Hematopoietic multipotent progenitor cell treated with erythropoietin and hydrocortisone succinate and interleukin-3 and kit ligand, for 15 days (in vitro differentiated cells): ENCODE data around the gene PSAPL1.

Experiments
- DNase-seq: peaks from one replicate; pipeline ENCODE4 v3.0.0-alpha.2; 2015; ENCODE audit warnings: low spot score

The PSAPL1 gene

GRCh38 chr4:7430965-7431695 lies 3.6 kb downstream of the PSAPL1 start:
- DNase-seq = no peak

GRCh38 chr4:7430368-7430964 lies 4.3 kb downstream of the PSAPL1 start:
- no peak for DNase-seq

- DNase-seq = no peak
Observed at GRCh38 chr4:7429601-7430078, 5.1 kb downstream of the PSAPL1 start.

- no peak for DNase-seq
Observed at GRCh38 chr4:7429069-7429416, 5.7 kb downstream of the PSAPL1 start.

GRCh38 chr4:7428261-7429068 lies 6.3 kb downstream of the PSAPL1 start:
- DNase-seq = no peak

GRCh38 chr4:7427831-7428260 lies 6.9 kb downstream of the PSAPL1 start:
- DNase-seq = no peak

GRCh38 chr4:7427361-7427760 lies 7.4 kb downstream of the PSAPL1 start:
- DNase-seq = no peak

- no peak for DNase-seq
Observed at GRCh38 chr4:7426525-7427171, 8.1 kb downstream of the PSAPL1 start.

GRCh38 chr4:7425591-7426468 lies 8.9 kb downstream of the PSAPL1 start:
- no peak for DNase-seq

- DNase-seq = no peak
Observed at GRCh38 chr4:7425124-7425523, 9.6 kb downstream of the PSAPL1 start.

- no peak for DNase-seq
Observed at GRCh38 chr4:7424553-7425111, 10.1 kb downstream of the PSAPL1 start.

GRCh38 chr4:7423801-7424552 lies 10.8 kb downstream of the PSAPL1 start:
- no peak for DNase-seq

GRCh38 chr4:7423391-7423790 lies 11.3 kb downstream of the PSAPL1 start:
- no peak for DNase-seq

GRCh38 chr4:7422898-7423180 lies 11.9 kb downstream of the PSAPL1 start:
- no peak for DNase-seq

- DNase-seq = no peak
Observed at GRCh38 chr4:7422151-7422897, 12.4 kb downstream of the PSAPL1 start.

- no peak for DNase-seq
Observed at GRCh38 chr4:7421356-7422150, 13.2 kb downstream of the PSAPL1 start.

GRCh38 chr4:7420661-7421040 lies 14.1 kb downstream of the PSAPL1 start:
- DNase-seq = no peak

- no peak for DNase-seq
Observed at GRCh38 chr4:7419961-7420660, 14.6 kb downstream of the PSAPL1 start.
